Measurements from ENCODE around the gene U2AF1L4. TPM values are rescaled to one million over a fixed set of nuclear protein-coding genes. Genes with fewer than 3 reads are reported as not detected.

Gene U2AF1L4
- total RNA-seq, 4 donors from 2014 or later, result 10.2 to 19.0 (median 17.5) TPM

DNA sequence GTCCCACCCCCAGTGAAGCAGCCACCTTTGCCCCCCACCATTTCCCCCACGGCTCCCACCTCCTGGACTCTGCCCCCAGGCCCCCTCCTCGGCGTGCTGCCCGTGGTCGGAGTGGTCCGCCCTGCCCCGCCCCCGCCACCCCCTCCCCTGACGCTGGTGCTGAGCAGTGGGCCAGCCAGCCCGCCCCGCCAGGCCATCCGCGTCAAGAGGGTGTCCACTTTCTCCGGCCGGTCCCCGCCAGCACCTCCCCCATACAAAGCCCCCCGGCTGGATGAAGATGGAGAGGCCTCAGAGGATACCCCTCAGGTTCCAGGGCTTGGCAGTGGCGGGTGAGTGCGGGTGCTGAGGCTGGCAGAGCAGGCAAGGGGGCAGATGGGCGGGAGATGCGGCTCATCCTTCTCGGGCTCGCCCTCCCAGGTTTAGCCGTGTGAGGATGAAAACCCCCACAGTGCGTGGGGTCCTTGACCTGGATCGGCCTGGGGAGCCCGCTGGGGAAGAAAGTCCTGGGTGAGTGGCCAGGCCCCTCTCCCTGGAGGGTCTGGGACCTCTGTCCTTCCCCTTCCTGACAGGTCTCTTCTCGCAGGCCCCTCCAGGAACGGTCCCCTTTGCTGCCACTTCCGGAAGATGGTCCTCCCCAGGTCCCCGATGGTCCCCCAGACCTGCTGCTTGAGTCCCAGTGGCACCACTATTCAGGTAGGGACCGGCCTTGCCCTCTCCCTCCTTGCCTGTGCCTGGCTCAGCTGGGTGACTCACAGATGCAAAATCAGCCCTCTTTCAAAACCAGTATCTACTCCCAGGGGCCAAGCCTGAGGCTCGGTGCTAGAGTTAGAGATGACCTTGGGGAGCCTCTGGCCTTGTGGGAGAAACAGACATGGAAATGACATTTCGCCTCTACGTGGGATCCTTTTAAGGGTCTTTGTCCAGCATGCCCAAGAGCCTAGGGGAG is 11.8 kb downstream of the U2AF1L4 start:
- 84 to 93% methylated on average over 5 to 6 of the region's 35 CpGs for WGBS, 2 donors

DNA sequence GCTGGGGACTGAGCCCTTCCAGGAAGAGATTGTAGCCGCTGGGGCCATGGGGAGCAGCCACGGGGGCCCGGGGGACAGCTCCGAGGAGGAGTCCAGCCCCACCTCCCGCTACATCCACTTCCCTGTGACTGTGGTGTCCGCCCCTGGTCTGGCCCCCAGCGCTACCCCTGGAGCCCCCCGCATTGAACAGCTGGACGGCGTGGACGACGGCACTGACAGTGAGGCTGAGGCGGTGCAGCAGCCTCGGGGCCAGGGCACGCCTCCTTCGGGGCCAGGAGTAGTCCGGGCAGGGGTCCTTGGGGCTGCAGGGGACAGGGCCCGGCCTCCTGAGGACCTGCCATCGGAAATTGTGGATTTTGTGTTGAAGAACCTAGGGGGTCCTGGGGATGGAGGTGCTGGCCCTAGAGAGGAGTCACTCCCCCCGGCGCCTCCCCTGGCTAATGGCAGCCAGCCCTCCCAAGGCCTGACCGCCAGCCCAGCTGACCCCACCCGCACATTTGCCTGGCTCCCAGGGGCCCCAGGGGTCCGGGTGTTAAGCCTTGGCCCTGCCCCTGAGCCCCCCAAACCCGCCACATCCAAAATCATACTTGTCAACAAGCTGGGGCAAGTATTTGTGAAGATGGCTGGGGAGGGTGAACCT is 12.6 kb downstream of the U2AF1L4 start:
- 91% methylated on average over 14 of the region's 25 CpGs; no CpG with 5 or more reads in 1 of the 2 donors for WGBS, 2 donors
- TF ChIP-seq, protein P1, sequence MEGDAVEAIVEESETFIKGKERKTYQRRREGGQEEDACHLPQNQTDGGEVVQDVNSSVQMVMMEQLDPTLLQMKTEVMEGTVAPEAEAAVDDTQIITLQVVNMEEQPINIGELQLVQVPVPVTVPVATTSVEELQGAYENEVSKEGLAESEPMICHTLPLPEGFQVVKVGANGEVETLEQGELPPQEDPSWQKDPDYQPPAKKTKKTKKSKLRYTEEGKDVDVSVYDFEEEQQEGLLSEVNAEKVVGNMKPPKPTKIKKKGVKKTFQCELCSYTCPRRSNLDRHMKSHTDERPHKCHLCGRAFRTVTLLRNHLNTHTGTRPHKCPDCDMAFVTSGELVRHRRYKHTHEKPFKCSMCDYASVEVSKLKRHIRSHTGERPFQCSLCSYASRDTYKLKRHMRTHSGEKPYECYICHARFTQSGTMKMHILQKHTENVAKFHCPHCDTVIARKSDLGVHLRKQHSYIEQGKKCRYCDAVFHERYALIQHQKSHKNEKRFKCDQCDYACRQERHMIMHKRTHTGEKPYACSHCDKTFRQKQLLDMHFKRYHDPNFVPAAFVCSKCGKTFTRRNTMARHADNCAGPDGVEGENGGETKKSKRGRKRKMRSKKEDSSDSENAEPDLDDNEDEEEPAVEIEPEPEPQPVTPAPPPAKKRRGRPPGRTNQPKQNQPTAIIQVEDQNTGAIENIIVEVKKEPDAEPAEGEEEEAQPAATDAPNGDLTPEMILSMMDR (IDR thresholded peaks at IDR 0.05), result no peak
- no peak for TF ChIP-seq POLR2A (IDR thresholded peaks at IDR 0.05)
- H3K4me3 ChIP-seq, result no peak overlapping the region
- H3K27ac ChIP-seq, result no peak overlapping the region
- peaks cover 72 to 100% (median 73%) of the 10 kb centered on the region in 3 donors for H3K36me3 ChIP-seq
- H3K9me3 ChIP-seq, result no peaks in the 10 kb centered on the region
- no peak for DNase-seq
- intact Hi-C loops (cut with DNase I), result no loop called here
- H3K4me1 ChIP-seq, result peaks cover 0 to 20% (median 8%) of the 10 kb centered on the region in 3 donors
- no peaks in the 10 kb centered on the region for H3K27me3 ChIP-seq

More for the DNA sequence above, 11.8 kb downstream of the U2AF1L4 start:
- TF ChIP-seq POLR2A (IDR thresholded peaks at IDR 0.05), result no peak
- TF ChIP-seq, protein P1 (IDR thresholded peaks at IDR 0.05), result no peak
- H3K4me3 ChIP-seq, result no peak overlapping the region
- H3K27ac ChIP-seq, result no peak overlapping the region
- no peaks in the 10 kb centered on the region for H3K9me3 ChIP-seq
- no peaks in the 10 kb centered on the region for H3K27me3 ChIP-seq
- peaks cover 0 to 20% (median 8%) of the 10 kb centered on the region in 3 donors for H3K4me1 ChIP-seq
- no peak for DNase-seq
- peaks cover 72 to 100% (median 75%) of the 10 kb centered on the region in 3 donors for H3K36me3 ChIP-seq
- intact Hi-C loops (cut with DNase I), result no loop called here

DNA sequence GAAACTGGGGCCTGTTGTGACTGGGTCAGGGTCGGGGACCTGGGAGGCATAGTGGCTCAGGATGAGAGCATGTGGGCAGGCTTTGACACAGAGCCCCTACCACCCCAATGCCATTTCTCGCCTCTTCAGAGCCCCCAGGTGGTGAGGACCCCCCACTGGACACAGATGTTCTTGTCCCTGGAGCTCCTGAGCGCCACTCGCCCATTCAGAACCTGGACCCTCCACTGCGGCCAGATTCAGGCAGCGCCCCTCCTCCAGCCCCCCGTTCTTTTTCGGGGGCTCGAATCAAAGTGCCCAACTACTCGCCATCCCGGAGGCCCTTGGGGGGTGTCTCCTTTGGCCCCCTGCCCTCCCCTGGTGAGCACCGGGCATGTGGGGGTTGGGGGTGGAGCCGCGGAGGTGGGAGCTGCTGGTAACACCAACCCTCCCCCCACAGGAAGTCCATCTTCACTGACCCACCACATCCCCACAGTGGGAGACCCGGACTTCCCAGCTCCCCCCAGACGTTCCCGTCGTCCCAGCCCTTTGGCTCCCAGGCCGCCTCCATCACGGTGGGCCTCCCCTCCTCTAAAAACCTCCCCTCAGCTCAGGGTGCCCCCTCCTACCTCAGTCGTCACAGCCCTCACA is 13.3 kb downstream of the U2AF1L4 start:
- no peak for DNase-seq
- Histone ChIP-seq H3K4me3 (no peak overlapping the region), H3K27me3 (no peaks in the 10 kb centered on the region), H3K27ac (no peak overlapping the region), H3K4me1 (peaks cover 0 to 20% (median 8%) of the 10 kb centered on the region in 3 donors), H3K36me3 (peaks cover 74 to 100% (median 81%) of the 10 kb centered on the region in 3 donors), H3K9me3 (no peaks in the 10 kb centered on the region)
- WGBS, 2 donors, result 84 to 86% methylated on average over 7 to 18 of the region's 21 CpGs
- intact Hi-C loops (cut with DNase I), result no loop called here
- TF ChIP-seq POLR2A (IDR thresholded peaks at IDR 0.05), result no peak
- TF ChIP-seq, protein P1 (IDR thresholded peaks at IDR 0.05), result no peak

DNA sequence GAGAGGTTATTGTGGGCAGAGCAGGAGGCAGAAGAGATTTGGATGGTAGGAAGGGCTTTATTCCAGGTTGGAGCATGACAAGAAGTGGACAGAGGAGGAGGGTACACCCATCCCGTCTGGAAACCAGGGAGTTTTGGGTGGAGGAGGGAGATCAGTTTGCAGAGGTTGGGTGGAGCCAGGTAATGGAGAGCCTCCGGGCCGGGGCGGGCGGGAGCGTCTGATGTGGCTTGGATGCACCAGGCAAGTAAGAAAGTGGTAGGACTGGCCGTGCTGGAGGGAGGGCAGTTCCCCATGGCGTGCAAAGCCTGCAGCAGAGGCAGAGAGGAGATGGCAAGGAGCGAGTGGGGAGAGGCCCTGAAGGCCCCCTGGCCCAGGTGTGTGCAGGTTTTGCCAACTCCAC is 13.9 kb downstream of the U2AF1L4 start:
- 56 to 59% methylated on average over 9 of the region's 9 CpGs for WGBS, 2 donors
- DNase-seq, result no peak
- H3K4me1 ChIP-seq, result peaks cover 0 to 20% (median 8%) of the 10 kb centered on the region in 3 donors
- H3K27ac ChIP-seq, result peak overlapping the region in 2 of 4 donors; percentile 29 to 40
- H3K9me3 ChIP-seq, result no peaks in the 10 kb centered on the region
- no peak for TF ChIP-seq POLR2A (IDR thresholded peaks at IDR 0.05)
- intact Hi-C loops (cut with DNase I), result no loop called here
- H3K4me3 ChIP-seq, result no peak overlapping the region
- H3K27me3 ChIP-seq, result no peaks in the 10 kb centered on the region
- peaks cover 74 to 100% (median 81%) of the 10 kb centered on the region in 3 donors for H3K36me3 ChIP-seq

DNA sequence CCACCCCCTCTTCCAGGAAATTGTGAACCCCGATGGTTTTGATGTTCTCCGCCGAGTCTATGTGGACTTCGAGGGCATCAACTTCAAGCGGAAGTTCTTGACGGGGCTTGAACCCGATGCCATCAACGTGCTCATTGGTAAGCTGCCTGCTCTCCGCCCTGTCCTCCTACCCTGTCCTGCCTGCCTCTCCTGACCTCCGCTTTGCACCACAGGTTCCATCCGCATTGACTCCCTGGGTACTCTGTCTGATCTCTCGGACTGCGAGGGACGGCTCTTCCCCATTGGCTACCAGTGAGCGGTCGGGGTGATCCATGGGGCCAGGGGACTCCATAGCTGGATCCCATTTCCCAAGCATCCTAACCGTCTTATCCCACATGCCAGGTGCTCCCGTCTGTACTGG is 14.9 kb downstream of the U2AF1L4 start:
- Histone ChIP-seq H3K36me3 (peaks cover 82 to 100% (median 85%) of the 10 kb centered on the region in 3 donors), H3K4me3 (no peak overlapping the region), H3K4me1 (peaks cover 0 to 20% (median 8%) of the 10 kb centered on the region in 3 donors), H3K27ac (peak overlapping the region in 1 of 4 donors; percentile 28), H3K9me3 (no peaks in the 10 kb centered on the region), H3K27me3 (no peaks in the 10 kb centered on the region)
- DNase-seq, result no peak
- intact Hi-C loops (cut with DNase I), result no loop called here
- 93 to 94% methylated on average over 16 to 17 of the region's 18 CpGs for WGBS, 2 donors
- TF ChIP-seq, protein P1 (IDR thresholded peaks at IDR 0.05), result no peak
- TF ChIP-seq POLR2A (IDR thresholded peaks at IDR 0.05), result no peak
